Right lobe of liver (tissue), 6 donors: ENCODE data around the gene PPARA. TPM values are rescaled to one million over a fixed set of nuclear protein-coding genes. Genes with fewer than 3 reads are reported as not detected.

Source experiments
- ATAC-seq, 4 donors: fragments of 200-7000 bp; cut with Tn5 transposase; one replicate each; pipeline ENCODE4 v1.9.1; 2020; ENCODE audit warnings: mild to moderate bottlenecking in 4 of 4, moderate library complexity in 4 of 4
- DNase-seq, 3 donors: peaks; one replicate each; pipeline ENCODE4 v3.0.0-alpha.2; 2020
- H3K27ac ChIP-seq, 3 donors: fragments of 200-600 bp; one replicate each; pipeline ENCODE4 v1.8.0; 2022
- H3K27me3 ChIP-seq, 2 donors: fragments of 200-600 bp; one replicate each; pipeline ENCODE4 v1.8.0; 2022
- H3K36me3 ChIP-seq, 4 donors: fragments of 200-600 bp; sonication (generic) in 1 of 4; one replicate each; pipeline versions ENCODE4 v1.5.1 to v1.8.0; 2017 to 2022; ENCODE audit warnings: control low read depth in 1 of 4
- H3K4me1 ChIP-seq, 4 donors: fragments of 200-600 bp; sonication (generic) in 1 of 4; one replicate each; pipeline versions ENCODE4 v1.5.1 to v1.8.0; 2017 to 2022; ENCODE audit warnings: control low read depth in 1 of 4
- H3K4me3 ChIP-seq, 3 donors: fragments of 200-600 bp; one replicate each; pipeline ENCODE4 v1.8.0; 2022
- H3K9me3 ChIP-seq, 4 donors: fragments of 200-600 bp; sonication (generic) in 1 of 4; one replicate each; pipeline versions ENCODE4 v1.5.1 to v1.8.0; 2017 to 2022; ENCODE audit warnings: control low read depth in 1 of 4
- POLR2A ChIP-seq: fragments of 450-650 bp; IDR thresholded peaks from one replicate; pipeline ENCODE4 v1.6.1; 2017; ENCODE audit warnings: antibody characterized with exemption, mild to moderate bottlenecking
- WGBS: methylation state at CpG from one replicate; pipeline ENCODE4 v1.1.6; 2018; ENCODE audit warnings: low coverage, low lambda C conversion rate; ENCODE audit not compliant: insufficient coverage; ENCODE audit errors: missing lambda C conversion rate; 5-methylcytosine and 5-hydroxymethylcytosine counted together
- intact Hi-C, 2 donors: fragments of 100-400 bp; cut with DNase I; formaldehyde crosslinking; loops; one replicate each; pipeline versions ENCODE4 v1.11.2 to v1.14.1; 2022
- total RNA-seq, 6 experiments: library from RNA; depleted of rRNA in 2 of 6; stranded (reverse); fragments of >200 nt in 2 of 6; fragmentation: NEBNext Ultra II Directional in 3 of 6; extraction: Animal tissue kit (Norgen Biotek cat#: 25700) in 3 of 6; gene quantifications; one replicate each; pipeline versions ENCODE4 v1.1.0 to v1.2.4, GENCODE V29; 2016 to 2023
- TF ChIP-seq, protein P1 (sequence below), 4 donors: fragments of 200-600 bp in 3 of 4; fragments of 450-650 bp in 1 of 4; IDR thresholded peaks; one replicate each; pipeline versions ENCODE4 v1.5.1 to v1.8.0; 2016 to 2022; ENCODE audit warnings: antibody characterized with exemption in 4 of 4, mild to moderate bottlenecking in 2 of 4
- donor health status: DM: no; HTN: yes; CAD: no.
- donor health status: DM: no; HTN: no; CAD: no.
- donor health status: DM: no; HTN: no; CAD: no.
- donor health status: DM: no; HTN: yes; CAD: no.
- donor health status: DM: no; HTN: yes; CAD: no.

The PPARA gene
- total RNA-seq, 6 experiments from 2014 or later = 64.4 to 152 (median 95.1) TPM

DNA sequence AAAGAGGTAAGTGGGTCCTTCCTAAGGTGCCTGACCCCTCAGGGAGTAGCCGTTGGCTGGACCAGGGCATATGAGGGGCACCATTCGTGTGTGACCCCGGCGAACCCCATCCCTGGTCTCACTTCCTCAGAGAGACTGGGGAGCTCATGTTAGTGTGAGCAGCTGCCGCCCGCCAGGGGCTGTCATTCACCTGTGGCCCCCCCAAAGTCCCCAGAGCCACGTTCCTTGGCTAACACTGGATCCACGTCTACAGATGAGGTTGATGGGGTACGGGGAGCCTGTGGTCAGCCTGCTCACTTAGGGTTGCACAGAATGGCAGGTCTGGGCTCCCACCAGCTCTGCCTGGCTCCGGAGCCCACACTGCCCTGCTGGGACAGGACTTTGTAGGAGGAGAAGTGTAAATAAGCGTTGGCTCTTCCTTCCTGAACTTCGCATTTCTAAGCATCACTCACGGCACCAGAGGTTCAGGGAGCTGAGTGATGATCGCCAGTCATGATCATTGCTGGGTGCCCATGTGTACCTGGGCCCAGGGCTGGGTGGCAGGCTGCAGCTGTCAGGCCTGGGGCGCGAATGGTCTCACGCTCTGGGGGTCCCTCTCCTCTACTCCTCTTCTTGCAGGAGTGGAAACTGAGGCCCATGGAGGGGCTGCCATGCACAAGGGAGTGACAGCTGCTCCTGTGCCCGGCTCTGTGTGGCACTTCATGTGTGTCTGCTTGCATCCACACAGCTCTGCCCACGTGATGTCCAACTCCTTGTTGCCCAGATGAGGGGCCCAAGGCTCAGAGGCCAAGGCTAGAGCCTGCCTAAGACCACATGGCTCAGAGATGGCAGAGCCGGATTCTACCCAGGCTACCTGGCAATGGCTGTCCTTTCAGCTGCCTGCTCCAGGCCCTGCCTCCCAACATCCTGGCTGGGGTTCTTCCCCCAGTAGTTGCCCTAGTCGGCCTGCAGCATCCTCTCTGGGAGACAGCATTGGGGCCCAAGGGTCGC lies 128.6 kb downstream of the PPARA start:
- Histone ChIP-seq H3K4me3 (no peak overlapping the region), H3K9me3 (no peaks in the 10 kb centered on the region), H3K36me3 (peaks cover 2 to 100% (median 64%) of the 10 kb centered on the region in 4 donors), H3K27me3 (no peaks in the 10 kb centered on the region), H3K27ac (no peak overlapping the region), H3K4me1 (no peaks in the 10 kb centered on the region)
- intact Hi-C loops = no loop called here
- TF ChIP-seq POLR2A = no peak
- TF ChIP-seq, protein P1, sequence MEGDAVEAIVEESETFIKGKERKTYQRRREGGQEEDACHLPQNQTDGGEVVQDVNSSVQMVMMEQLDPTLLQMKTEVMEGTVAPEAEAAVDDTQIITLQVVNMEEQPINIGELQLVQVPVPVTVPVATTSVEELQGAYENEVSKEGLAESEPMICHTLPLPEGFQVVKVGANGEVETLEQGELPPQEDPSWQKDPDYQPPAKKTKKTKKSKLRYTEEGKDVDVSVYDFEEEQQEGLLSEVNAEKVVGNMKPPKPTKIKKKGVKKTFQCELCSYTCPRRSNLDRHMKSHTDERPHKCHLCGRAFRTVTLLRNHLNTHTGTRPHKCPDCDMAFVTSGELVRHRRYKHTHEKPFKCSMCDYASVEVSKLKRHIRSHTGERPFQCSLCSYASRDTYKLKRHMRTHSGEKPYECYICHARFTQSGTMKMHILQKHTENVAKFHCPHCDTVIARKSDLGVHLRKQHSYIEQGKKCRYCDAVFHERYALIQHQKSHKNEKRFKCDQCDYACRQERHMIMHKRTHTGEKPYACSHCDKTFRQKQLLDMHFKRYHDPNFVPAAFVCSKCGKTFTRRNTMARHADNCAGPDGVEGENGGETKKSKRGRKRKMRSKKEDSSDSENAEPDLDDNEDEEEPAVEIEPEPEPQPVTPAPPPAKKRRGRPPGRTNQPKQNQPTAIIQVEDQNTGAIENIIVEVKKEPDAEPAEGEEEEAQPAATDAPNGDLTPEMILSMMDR (IDR thresholded peaks at IDR 0.05) = no peak
- ATAC-seq (no peak), DNase-seq (no peak)
- WGBS = 87% methylated on average over 8 of the region's 22 CpGs

DNA sequence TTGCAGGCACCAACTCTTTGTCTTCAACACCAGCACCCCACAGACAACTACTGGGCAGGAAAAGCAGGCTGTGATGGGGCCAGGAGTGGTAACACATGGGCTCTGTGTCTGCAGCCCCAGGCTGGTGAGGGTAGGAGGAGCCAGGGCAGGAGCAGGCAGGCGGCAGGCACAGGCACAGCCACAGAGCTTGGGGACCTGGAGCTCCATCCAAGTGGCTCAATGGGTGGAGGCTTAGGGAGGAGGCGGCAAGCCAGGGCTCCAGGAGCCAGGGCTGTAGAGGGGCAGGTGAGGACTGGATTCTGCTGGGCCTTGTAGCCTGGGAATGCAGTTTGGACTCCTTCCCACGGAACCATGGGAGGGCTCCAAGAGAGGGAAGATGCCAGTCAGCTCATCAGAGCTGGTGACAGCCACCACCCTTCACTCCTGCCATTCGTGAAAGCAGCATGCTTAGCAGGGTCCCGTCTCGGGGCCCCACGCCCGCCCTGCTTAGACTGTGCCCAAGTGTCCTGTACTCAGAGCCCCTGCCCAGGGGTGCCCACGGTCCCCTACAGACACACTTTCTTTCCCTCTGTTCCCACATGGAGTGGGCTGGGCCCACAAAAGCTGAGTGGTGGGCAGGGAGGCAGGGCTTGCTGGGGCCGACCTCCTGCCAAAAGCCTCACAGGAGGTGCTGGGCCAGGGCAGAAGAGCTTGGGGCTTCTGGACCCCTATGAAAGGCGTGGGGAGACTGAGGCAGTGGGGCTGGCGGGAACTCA lies 129.9 kb downstream of the PPARA start:
- H3K36me3 ChIP-seq = peaks cover 8 to 100% (median 67%) of the 10 kb centered on the region in 4 donors
- no peak overlapping the region for H3K4me3 ChIP-seq
- intact Hi-C loops = loop anchor here in 1 of 2 donors (10.0 kb wide), 1 partner anchor 45 kb away; no protein-coding TSS in a partner anchor
- 100% methylated on average over 1 of the region's 12 CpGs for WGBS
- H3K9me3 ChIP-seq = no peaks in the 10 kb centered on the region
- ATAC-seq (peak in 1 of 4 donors; percentile 2), DNase-seq (no peak)
- H3K27me3 ChIP-seq = no peaks in the 10 kb centered on the region
- peak overlapping the region in 2 of 3 donors; percentile 8 to 62 for H3K27ac ChIP-seq
- no peaks in the 10 kb centered on the region for H3K4me1 ChIP-seq
- TF ChIP-seq POLR2A = no peak
- TF ChIP-seq, protein P1 (IDR thresholded peaks at IDR 0.05) = no peak

DNA sequence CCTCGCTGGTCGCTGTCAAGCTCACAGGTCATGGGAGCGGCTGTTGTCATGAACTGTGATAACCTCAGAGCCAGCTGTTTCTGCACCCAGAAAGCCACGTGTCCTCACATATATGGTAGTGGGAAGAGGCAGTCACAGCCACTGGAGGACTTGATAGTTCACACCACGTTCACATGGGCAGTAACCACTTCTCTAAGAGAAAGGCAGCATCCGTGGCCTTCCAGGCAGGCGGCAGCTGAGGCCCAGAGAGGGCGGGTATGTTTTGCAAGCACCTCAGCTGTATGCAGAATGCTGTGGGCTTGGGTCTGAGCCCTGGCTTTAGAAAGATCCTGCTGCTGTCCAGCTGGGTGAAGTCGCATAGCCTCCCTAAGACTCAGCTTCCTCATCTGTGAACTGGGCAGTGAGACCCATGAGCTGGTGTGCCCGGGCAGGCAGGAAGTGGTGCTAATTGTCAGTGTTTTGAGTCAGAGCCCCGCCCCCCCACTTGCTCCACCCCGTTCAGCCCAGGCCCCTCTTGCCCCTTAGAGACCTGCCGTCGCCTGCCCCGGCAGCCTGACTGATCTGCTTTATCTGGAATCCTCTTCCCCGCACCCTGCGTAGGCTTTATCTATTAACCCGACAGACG lies 130.8 kb downstream of the PPARA start:
- Histone ChIP-seq H3K27me3 (no peaks in the 10 kb centered on the region), H3K36me3 (peaks cover 8 to 100% (median 64%) of the 10 kb centered on the region in 4 donors), H3K4me3 (no peak overlapping the region), H3K9me3 (no peaks in the 10 kb centered on the region), H3K4me1 (no peaks in the 10 kb centered on the region), H3K27ac (peak overlapping the region in 1 of 3 donors; percentile 62)
- intact Hi-C loops = loop anchor here in 1 of 2 donors (10.0 kb wide), 1 partner anchor 46 kb away; no protein-coding TSS in a partner anchor
- TF ChIP-seq POLR2A = no peak
- TF ChIP-seq, protein P1 (IDR thresholded peaks at IDR 0.05) = no peak
- ATAC-seq = peak; percentile 34 to 78 (median 56)
- peak in 1 of 3 donors; percentile 41 for DNase-seq
- 83% methylated on average over 9 of the region's 19 CpGs for WGBS
